Left cardiac atrium (tissue), 4 donors: ENCODE data around the gene PPP4R4. TPM values are rescaled to one million over a fixed set of nuclear protein-coding genes. Genes with fewer than 3 reads are reported as not detected.
"Not testable (repeated sequence)": the region's sequence is repeated elsewhere in the genome, so short reads cannot be mapped to it uniquely, and the experiment has no call there.

Experiments used
- ATAC-seq, 2 donors: fragments of 200-7000 bp; cut with Tn5 transposase; one replicate each; pipeline ENCODE4 v1.9.1; 2020; ENCODE audit warnings: mild to moderate bottlenecking in 2 of 2, moderate library complexity in 2 of 2
- DNase-seq: peaks from one replicate; pipeline ENCODE4 v3.0.0-alpha.2; 2020
- intact Hi-C, 2 donors: fragments of 100-400 bp; cut with DNase I; formaldehyde crosslinking; loops; one replicate each; pipeline versions ENCODE4 v1.14.1 to v1.15.1; 2022 to 2023
- total RNA-seq, 2 donors: library from RNA; stranded (reverse); fragmentation: NEBNext Ultra II Directional; extraction: Animal tissue kit (Norgen Biotek cat#: 25700); gene quantifications; one replicate each; pipeline ENCODE4 v1.2.1, GENCODE V29; 2021
- donor health status: DM: no; HTN: yes; CAD: no.
- donor health status: DM: no; HTN: yes; CAD: no; lungs with severe emphysema.
- donor health status: DM: yes; HTN: yes; CAD: no.
- donor health status: Dilated cardiomyopathy.

Gene PPP4R4
- total RNA-seq, 2 donors from 2014 or later, result 0.18 to 0.29 TPM

- peak; percentile 25 for DNase-seq
- ATAC-seq, result peak in 1 of 2 donors; percentile 11
Observed at GRCh38 chr14:94174604-94175010, 485 bp downstream of the PPP4R4 start.

DNA sequence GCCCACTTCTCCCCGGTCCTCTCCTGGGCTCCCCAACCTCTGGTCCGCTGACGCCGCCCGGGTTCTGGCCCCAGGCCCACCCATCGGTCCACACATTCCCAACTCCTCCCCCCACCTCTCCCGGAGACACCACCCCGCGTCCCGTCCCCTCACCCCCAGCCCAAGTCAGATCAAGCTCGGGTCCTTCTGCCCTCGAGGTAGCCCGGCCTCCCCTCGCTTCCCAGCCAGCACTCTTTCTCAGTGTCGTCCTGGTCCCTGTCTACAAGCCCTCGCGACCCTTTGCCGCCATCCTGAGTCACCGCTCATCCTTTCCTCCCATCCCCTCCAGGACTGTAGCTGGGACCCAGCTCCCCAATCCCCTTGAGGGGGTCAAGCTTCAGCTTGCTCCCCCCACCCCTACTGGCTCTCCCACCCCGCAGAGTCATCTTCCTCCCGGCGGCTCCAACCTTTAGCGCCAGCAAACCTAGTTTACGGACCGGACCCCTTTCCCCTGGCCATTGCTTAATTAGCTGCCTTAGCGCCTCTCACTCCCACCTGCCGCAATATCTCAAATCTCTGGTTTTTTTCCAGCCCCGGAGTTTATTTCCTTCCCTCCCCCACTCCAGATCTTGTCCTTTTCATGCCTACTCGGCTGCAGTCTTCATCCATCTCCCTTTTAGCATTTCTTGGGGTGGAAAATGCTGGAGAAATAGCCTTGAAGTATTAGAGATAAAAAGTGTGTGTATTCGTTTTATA, 1.1 kb downstream of the PPP4R4 start:
- intact Hi-C loops, result loop anchor here in 1 of 2 donors (5.0 to 10.0 kb wide), 2 partner anchors 38 to 230 kb away; no protein-coding TSS in a partner anchor
- DNase-seq (peak; percentile 26), ATAC-seq (peak in 1 of 2 donors; percentile 12)

More at GRCh38 chr14:94174604-94175010, 485 bp downstream of the PPP4R4 start:
- intact Hi-C loops, result loop anchor here in 1 of 2 donors (5.0 to 10.0 kb wide), 2 partner anchors 37 to 230 kb away; no protein-coding TSS in a partner anchor

DNA sequence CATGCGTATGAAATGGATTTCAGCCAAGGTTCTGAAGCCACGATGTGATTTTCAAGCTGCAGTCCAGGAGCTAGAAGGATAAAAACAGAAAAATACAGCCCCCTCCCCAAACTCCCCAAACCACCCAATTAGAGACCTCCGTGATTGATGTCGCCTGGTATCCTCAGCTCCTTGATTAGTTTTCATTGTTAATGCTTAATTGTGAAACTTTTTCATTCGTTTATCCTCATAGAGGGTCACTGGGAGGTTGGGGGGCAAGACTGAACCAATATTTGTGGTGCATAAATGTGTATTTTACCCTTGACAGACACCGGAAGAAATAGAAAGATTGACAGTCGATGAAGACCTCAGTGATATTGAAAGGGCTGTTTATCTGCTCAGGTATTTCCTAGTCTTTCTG, 1.6 kb downstream of the PPP4R4 start:
- ATAC-seq (no peak), DNase-seq (no peak)
- intact Hi-C loops, result loop anchor here in 1 of 2 donors (5.0 to 10.0 kb wide), 2 partner anchors 38 to 231 kb away; no protein-coding TSS in a partner anchor

GRCh38 chr14:94176808-94177207, 2.7 kb downstream of the PPP4R4 start:
- ATAC-seq (no peak), DNase-seq (no peak)
- intact Hi-C loops, result loop anchor here in 1 of 2 donors (5.0 to 10.0 kb wide), 2 partner anchors 40 to 232 kb away; no protein-coding TSS in a partner anchor

GRCh38 chr14:94177806-94178205, 3.7 kb downstream of the PPP4R4 start:
- ATAC-seq (no peak), DNase-seq (no peak)
- intact Hi-C loops, result loop anchor here in 1 of 2 donors (5.0 to 10.0 kb wide), 2 partner anchors 41 to 233 kb away; no protein-coding TSS in a partner anchor

GRCh38 chr14:94179244-94179643, 5.1 kb downstream of the PPP4R4 start:
- intact Hi-C loops, result loop anchor here in 1 of 2 donors (5.0 to 10.0 kb wide), 2 partner anchors 42 to 234 kb away; no protein-coding TSS in a partner anchor
- ATAC-seq (no peak), DNase-seq (no peak)

GRCh38 chr14:94180655-94181271, 6.6 kb downstream of the PPP4R4 start:
- peak; percentile 38 to 55 for ATAC-seq
- intact Hi-C loops, result loop anchor here in 1 of 2 donors (2.0 kb wide), 1 partner anchor 144 kb away; no protein-coding TSS in a partner anchor
- DNase-seq, result no peak

GRCh38 chr14:94181835-94182234, 7.7 kb downstream of the PPP4R4 start:
- ATAC-seq (no peak), DNase-seq (no peak)
- intact Hi-C loops, result loop anchor here in 1 of 2 donors (2.0 kb wide), 1 partner anchor 145 kb away; no protein-coding TSS in a partner anchor

DNA sequence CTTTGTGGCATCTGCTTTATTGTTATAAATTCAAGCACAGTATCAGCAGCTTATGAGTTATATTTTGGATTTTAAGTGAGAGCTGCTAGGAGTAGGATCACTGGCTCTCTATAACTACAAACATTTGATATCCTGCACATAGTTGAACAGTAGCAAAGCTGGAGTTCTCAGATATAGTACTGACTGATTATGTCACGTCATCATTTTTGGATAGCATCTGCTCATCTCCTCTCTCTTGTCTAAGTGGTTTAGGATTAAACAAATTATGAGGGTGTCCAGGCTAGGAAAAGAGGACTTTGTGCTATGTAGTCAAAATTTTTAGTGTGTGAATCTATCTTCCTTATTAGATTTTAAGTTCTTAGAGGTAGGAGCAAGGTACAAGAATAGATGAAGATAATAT, 18.4 kb downstream of the PPP4R4 start:
- ATAC-seq, result no peak
- intact Hi-C loops, result no loop called here
- DNase-seq, result no peak

GRCh38 chr14:94193776-94194175, 19.7 kb downstream of the PPP4R4 start:
- intact Hi-C loops, result no loop called here
- ATAC-seq (no peak), DNase-seq (no peak)

GRCh38 chr14:94196057-94196456, 21.9 kb downstream of the PPP4R4 start:
- no peak for ATAC-seq
- DNase-seq, result no peak
- intact Hi-C loops, result no loop called here

- ATAC-seq, result no peak
- DNase-seq, result no peak
- intact Hi-C loops, result no loop called here
Observed at GRCh38 chr14:94203473-94204210, 29.5 kb downstream of the PPP4R4 start.

DNA sequence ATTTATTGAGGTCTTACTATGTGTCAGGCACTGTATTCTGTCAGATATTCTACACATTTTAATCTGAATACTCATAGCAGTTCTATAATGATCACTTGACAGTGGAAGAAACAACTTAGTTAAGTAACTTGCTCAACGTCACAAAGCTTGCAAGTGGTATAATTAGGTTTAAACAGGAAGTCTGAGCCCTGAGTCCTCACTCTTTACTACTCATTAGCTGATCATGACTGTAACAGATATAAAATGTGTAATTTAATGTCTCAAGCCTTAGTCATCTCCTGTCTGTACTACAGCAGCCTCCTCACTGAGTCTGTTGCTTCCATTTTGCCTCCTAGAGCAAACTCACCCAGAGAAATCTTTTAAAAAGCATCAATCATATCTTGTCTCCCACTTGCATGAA, 38.9 kb downstream of the PPP4R4 start:
- DNase-seq (no peak), ATAC-seq (no peak)
- intact Hi-C loops, result no loop called here

- intact Hi-C loops, result no loop called here
- DNase-seq (no peak), ATAC-seq (no peak)
Observed at GRCh38 chr14:94213741-94214140, 39.6 kb downstream of the PPP4R4 start.

- intact Hi-C loops, result no loop called here
- DNase-seq (no peak), ATAC-seq (no peak)
Observed at GRCh38 chr14:94217116-94217515, 43.0 kb downstream of the PPP4R4 start.

DNA sequence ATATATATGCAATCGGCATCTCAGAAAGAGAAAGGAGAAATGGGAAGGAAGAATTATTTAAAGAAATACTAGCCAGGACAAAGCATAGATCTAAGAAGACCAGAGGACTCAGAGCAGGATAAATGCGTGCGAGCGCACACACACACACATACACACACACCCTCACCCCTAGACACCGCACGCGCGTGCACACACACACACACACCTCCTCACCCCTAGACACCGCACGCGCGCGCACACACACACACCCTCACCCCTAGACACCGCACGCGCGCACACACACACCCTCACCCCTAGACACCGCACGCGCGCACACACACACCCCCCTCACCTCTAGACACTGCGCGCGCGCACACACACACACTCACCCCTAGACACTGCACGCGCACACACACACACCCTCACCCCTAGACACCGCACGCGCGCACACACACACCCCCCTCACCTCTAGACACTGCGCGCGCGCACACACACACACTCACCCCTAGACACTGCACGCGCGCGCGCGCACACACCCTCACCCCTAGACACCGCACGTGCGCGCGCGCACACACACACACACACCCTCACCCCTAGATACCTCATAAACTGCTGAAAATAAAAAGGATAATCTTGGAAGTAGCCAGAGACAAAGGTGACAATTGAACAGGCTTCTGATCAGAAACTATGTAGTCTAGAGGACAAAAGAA, 44.2 kb downstream of the PPP4R4 start:
- DNase-seq, intact Hi-C loops, ATAC-seq: not testable (repeated sequence)

DNA sequence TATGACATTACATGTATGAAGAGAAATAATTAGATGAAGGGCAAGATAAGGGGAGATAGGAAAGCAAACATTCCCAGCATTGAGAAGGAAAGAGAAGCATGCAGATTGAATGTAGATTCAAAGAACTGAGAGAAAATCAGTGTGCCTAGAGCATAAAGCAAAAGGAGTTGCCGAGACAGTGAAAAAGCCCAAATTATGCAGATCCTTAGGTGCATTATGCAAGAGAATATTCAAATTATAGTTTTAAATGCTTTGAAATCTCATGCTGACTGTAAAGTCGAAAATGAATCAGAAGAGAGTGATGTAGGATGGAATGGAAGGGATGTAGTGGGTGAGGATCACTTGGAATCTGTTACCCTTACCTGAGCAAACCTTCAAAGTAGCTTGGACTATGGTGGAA, 49.9 kb downstream of the PPP4R4 start:
- DNase-seq, result no peak
- no peak for ATAC-seq
- intact Hi-C loops, result no loop called here

- DNase-seq (no peak), ATAC-seq (no peak)
- intact Hi-C loops, result no loop called here
Observed at GRCh38 chr14:94225460-94226378, 51.6 kb downstream of the PPP4R4 start.
